A673 (cell line): ENCODE results near the gene TXNDC2. TPM values are rescaled to one million over a fixed set of nuclear protein-coding genes. Genes with fewer than 3 reads are reported as not detected.

Experiments used
- BruUV-seq: library from RNA; stranded (reverse); fragments of 400-500 nt; replicated peaks from 2 replicates; lab custom pipeline; 2021; lab: Mats Ljungman, UMichigan
- CTCF ChIA-PET: fragments of 300-600 bp; sonication (Branson Sonifier 250); formaldehyde crosslinking; loops from one replicate; lab custom pipeline; 2022; ENCODE audit warnings: antibody characterized with exemption; lab: Charles Lee
- POLR2A ChIA-PET: fragments of 300-600 bp; sonication (Branson Sonifier 250); formaldehyde crosslinking; loops from one replicate; lab custom pipeline; 2022; ENCODE audit warnings: antibody characterized with exemption; ENCODE audit not compliant: low non-redundant PET; lab: Charles Lee
- DNase-seq: peaks from one replicate; pipeline ENCODE4 v3.0.0-alpha.2; 2015; ENCODE audit warnings: low spot score
- H3K27ac ChIP-seq: fragments of 200-600 bp; sonication (generic); 2 replicates; pipeline ENCODE4 v1.5.1; 2016; ENCODE audit warnings: mixed run types, low read depth, mild to moderate bottlenecking, mixed read lengths, antibody characterized with exemption, low read length; ENCODE audit not compliant: poor library complexity, severe bottlenecking
- H3K27me3 ChIP-seq: fragments of 200-600 bp; sonication (generic); replicated peaks from 2 replicates; pipeline ENCODE4 v1.6.1; 2017; ENCODE audit warnings: mixed run types, low read depth, mild to moderate bottlenecking, mixed read lengths, antibody characterized with exemption, low read length; ENCODE audit not compliant: insufficient read depth, poor library complexity
- H3K36me3 ChIP-seq: fragments of 200-600 bp; sonication (generic); 2 replicates; pipeline ENCODE4 v1.6.1; 2016; ENCODE audit warnings: mixed run types, mild to moderate bottlenecking, mixed read lengths, antibody characterized with exemption, low read length; ENCODE audit not compliant: insufficient read depth, poor library complexity, severe bottlenecking
- H3K4me1 ChIP-seq: fragments of 200-600 bp; sonication (generic); 2 replicates; pipeline ENCODE4 v1.6.1; 2017; ENCODE audit warnings: mixed run types, mild to moderate bottlenecking, mixed read lengths, antibody characterized with exemption, low read length; ENCODE audit not compliant: insufficient read depth, poor library complexity, severe bottlenecking
- H3K4me3 ChIP-seq: fragments of 200-600 bp; sonication (generic); 2 replicates; pipeline ENCODE4 v1.5.1; 2016; ENCODE audit warnings: low read depth, mixed run types, mild to moderate bottlenecking, mixed read lengths, low read length; ENCODE audit not compliant: poor library complexity, severe bottlenecking
- H3K9me3 ChIP-seq: fragments of 200-600 bp; sonication (generic); 2 replicates; pipeline ENCODE4 v1.6.1; 2016; ENCODE audit warnings: mixed run types, low read depth, mild to moderate bottlenecking, mixed read lengths, antibody characterized with exemption, low read length; ENCODE audit not compliant: poor library complexity, severe bottlenecking
- EZH2 ChIP-seq: fragments of 200-600 bp; sonication (generic); IDR thresholded peaks from 2 replicates; pipeline ENCODE4 v1.6.1; 2017; ENCODE audit warnings: borderline replicate concordance, low read depth, mild to moderate bottlenecking, mixed read lengths, antibody characterized with exemption, low read length; ENCODE audit not compliant: poor library complexity, severe bottlenecking
- intact Hi-C: fragments of 100-400 bp; cut with micrococcal nuclease; formaldehyde crosslinking; loops from one replicate; pipeline ENCODE4 v1.10.0; 2022; ENCODE audit not compliant: unreplicated experiment
- total RNA-seq: library from RNA; stranded (reverse); gene quantifications from 2 replicates; pipeline ENCODE4 v1.2.3, GENCODE V29; 2021
- TF ChIP-seq, protein P1 (sequence below): fragments of 300-800, 200-600 bp; sonication (generic); conservative IDR thresholded peaks from 2 replicates; pipeline ENCODE4 v1.5.1; 2017; ENCODE audit warnings: low read depth, mild to moderate bottlenecking, antibody characterized with exemption, low read length, moderate library complexity, mixed read lengths

Gene TXNDC2
- total RNA-seq, 1 experiment from 2014 or later, result 0.13 TPM

DNA sequence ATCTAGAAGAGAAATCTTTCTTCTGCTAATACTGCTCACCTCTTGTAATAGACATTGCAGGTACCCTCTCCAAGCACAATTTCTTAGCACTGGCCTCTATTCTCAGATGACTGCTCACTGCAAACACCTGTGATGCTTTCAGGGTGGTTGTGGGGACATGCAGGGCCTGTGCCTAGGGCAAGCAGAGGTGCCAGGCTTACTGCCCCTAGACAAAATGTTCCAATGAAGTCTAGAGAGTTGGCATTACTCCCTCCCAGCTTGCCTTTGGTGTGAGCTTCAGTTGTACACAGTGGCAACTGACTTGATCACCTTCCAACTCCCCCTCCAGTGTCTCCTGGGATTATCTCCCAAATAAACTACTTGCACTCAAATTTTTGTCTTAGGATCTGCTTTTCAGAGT is 12.9 kb upstream of the TXNDC2 start:
- no peak overlapping the region for H3K27ac ChIP-seq
- no peak overlapping the region for H3K4me3 ChIP-seq
- no TSS peak for BruUV-seq
- intact Hi-C loops, result no loop called here
- DNase-seq, result no peak
- H3K4me1 ChIP-seq, result peaks cover 34% of the 10 kb centered on the region
- CTCF ChIA-PET, result no interaction called here
- no peaks in the 10 kb centered on the region for H3K36me3 ChIP-seq
- no peaks in the 10 kb centered on the region for H3K9me3 ChIP-seq
- no peak for TF ChIP-seq EZH2
- TF ChIP-seq, protein P1, sequence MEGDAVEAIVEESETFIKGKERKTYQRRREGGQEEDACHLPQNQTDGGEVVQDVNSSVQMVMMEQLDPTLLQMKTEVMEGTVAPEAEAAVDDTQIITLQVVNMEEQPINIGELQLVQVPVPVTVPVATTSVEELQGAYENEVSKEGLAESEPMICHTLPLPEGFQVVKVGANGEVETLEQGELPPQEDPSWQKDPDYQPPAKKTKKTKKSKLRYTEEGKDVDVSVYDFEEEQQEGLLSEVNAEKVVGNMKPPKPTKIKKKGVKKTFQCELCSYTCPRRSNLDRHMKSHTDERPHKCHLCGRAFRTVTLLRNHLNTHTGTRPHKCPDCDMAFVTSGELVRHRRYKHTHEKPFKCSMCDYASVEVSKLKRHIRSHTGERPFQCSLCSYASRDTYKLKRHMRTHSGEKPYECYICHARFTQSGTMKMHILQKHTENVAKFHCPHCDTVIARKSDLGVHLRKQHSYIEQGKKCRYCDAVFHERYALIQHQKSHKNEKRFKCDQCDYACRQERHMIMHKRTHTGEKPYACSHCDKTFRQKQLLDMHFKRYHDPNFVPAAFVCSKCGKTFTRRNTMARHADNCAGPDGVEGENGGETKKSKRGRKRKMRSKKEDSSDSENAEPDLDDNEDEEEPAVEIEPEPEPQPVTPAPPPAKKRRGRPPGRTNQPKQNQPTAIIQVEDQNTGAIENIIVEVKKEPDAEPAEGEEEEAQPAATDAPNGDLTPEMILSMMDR, result no peak
- H3K27me3 ChIP-seq, result no peaks in the 10 kb centered on the region
- POLR2A ChIA-PET, result no interaction called here

DNA sequence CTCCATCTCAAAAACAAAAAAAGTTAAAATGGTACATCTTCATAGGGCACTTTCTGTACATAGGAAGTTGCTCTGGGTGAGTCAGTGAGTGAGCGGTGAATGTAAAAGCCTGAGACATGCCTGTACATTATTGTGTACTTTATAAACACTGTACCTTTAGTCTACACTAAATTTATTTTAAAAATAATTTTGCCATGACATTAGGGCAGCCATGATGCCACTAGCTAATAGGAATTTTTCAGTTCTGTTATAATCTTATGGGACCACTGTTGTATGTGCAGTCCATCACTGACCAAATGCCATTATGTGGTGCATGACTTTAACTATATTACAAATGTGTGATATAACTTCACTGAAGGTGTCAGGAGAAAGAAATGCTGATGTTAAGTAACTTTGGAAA is 11.0 kb upstream of the TXNDC2 start:
- Histone ChIP-seq H3K4me3 (no peak overlapping the region), H3K9me3 (no peaks in the 10 kb centered on the region), H3K4me1 (peaks cover 33% of the 10 kb centered on the region), H3K27ac (no peak overlapping the region), H3K27me3 (no peaks in the 10 kb centered on the region), H3K36me3 (no peaks in the 10 kb centered on the region)
- POLR2A ChIA-PET, result no interaction called here
- no peak for DNase-seq
- no TSS peak for BruUV-seq
- CTCF ChIA-PET, result no interaction called here
- TF ChIP-seq, protein P1, result no peak
- no peak for TF ChIP-seq EZH2
- intact Hi-C loops, result no loop called here

DNA sequence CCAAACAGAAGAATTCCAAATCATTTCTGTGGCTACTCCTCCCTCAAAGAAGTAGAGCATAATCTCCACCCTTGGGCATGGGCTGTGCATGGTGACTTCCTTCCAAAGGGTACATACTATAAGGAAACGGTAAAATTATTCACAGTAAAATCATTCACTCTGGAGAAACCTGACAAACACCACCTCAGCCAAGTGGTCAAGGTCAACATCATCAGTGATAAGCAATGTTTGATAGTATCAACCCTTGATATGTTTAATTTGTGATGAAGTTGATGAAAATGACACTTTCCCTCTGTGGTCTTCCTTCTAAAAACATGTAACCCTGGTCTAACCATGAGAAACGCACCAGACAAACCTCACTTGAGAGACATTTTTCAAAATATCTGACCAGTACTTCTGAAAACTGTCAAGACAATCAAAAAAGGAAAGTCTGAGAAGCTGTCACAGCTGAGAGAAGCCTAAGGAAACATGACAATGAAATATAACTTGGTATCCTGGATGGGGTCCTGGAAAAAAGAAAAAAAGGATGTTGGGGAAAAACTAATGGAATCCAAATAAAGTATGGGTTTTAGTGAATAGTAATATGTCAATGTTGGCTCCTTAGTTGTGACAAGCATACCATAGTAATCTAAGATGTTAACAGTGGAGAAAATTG is 9.4 kb upstream of the TXNDC2 start:
- H3K27me3 ChIP-seq, result no peaks in the 10 kb centered on the region
- intact Hi-C loops, result no loop called here
- peaks cover 22% of the 10 kb centered on the region for H3K4me1 ChIP-seq
- TF ChIP-seq EZH2, result no peak
- TF ChIP-seq, protein P1, result no peak
- no peak overlapping the region for H3K4me3 ChIP-seq
- H3K36me3 ChIP-seq, result no peaks in the 10 kb centered on the region
- BruUV-seq, result no TSS peak
- ChIA-PET CTCF (no interaction called here), POLR2A (interaction anchor here (0.6 kb wide), 1 partner anchor 13 kb away, joined by 4 read pairs; no protein-coding TSS in a partner anchor)
- H3K9me3 ChIP-seq, result no peaks in the 10 kb centered on the region
- no peak for DNase-seq
- peak overlapping the region; percentile 95 for H3K27ac ChIP-seq
